ENCODE measurements around the gene CAPN2.

Gene CAPN2

DNA sequence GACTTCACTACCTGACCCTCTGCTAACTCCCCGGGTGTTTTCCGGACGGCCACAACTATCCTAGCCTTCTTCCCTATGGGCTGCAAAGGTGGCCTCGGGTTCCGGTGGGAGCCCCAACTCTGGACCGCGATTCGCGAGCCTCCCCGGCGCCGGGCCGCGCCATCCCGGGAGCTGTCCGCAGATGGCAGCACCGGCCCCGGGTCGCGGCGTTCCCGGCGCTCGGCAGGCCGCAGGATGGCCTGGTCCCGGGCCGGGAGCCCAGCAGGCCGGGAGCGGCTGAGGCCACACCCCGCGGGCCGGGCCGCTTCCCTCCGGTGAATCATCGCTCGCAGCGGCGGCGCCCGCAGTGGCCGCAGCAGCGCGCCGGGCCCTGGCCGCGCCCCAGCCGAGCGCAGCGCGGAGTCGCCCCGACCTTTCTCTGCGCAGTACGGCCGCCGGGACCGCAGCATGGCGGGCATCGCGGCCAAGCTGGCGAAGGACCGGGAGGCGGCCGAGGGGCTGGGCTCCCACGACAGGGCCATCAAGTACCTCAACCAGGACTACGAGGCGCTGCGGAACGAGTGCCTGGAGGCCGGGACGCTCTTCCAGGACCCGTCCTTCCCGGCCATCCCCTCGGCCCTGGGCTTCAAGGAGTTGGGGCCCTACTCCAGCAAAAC, at the start of gene CAPN2:
Gene CAPN2 (plus strand): TSS at position 346 of the 656 bp plus-strand sequence. CDS start 102 bp downstream, at position 448.
- DNase-seq (ENCODE audit: low spot score): peak; percentile 72
- FAIRE-seq: no peak

DNA sequence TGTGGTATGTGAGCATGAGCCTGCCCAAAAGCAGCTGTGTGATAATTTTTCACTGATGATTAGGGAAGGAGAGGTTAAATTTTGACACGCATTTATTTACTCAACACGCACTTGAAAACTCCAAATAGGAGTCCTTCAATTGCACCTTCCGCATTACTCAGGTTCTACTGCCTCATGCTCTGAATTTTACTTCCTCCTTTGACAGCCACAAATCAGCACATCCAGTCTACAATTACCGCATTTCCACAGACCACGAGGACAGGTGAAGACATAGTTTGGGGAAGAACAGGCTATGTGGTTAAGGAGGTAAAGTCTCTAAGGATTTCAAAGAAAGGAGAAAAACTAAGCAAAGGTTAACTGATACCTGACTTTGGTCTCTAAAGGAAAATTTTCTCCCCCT, 49.4 kb upstream of the CAPN2 start:
- DNase-seq (ENCODE audit: low spot score): no peak
- FAIRE-seq: no peak

DNA sequence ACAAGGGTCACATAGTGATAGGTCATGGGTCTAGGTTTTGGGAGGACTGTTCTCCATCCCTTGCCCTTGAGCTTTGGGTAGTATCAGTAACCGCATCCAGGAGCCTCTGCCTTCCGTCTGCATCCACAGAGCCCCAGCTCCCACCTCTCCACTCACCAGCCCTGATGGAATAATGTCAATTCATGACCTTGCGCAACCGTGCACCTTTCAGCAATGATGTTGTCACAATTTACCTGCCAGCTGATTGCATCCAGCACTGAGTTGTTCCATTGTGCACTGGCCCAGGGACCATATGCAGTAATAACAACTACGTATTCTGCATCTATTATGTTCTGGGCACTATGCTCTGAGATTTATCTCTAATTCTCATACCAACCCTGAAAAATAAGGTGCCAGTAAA, 48.2 kb upstream of the CAPN2 start:
- no peak for DNase-seq (ENCODE audit: low spot score)
- no peak for FAIRE-seq

DNA sequence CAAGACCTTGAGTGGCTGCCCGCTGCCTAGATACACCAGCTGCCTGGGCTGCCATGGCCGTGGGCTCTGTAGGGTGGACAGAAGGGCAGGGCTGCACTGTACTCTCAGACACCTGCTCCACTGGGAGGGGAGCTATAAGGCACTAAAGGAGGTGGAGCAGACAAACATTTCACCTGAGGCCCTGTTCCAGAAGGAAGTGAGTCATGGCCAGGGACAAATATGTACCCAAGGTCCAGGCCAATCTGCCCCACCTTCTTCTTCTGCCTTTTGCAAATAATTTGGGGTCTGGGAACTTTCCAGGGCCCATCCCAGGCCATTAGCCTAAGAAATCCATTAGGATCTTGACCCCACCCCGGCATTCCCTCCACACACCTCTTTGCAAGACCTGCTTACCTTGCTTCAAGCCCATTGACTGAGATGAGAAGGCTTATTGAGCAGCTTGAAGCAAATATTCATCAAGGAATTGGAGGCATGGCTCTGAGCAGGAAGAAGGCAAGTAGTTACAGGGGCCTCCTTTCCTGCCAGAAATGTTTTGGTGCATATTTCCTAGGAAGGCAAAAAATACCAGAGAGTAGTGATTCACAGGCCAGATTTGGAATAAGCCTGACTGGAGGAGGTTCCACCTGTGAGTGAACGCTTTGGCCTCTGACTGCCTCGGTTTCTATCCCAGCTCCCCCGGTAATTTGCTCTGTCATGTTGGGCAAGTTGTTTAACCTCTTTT, 46.6 kb upstream of the CAPN2 start, which contains the start of gene CAPN8:
Gene CAPN8 (minus strand): TSS at position 110 of the 721 bp plus-strand sequence. CDS start 55 bp downstream, at position 55.
- no peak for FAIRE-seq
- DNase-seq (ENCODE audit: low spot score): no peak

DNA sequence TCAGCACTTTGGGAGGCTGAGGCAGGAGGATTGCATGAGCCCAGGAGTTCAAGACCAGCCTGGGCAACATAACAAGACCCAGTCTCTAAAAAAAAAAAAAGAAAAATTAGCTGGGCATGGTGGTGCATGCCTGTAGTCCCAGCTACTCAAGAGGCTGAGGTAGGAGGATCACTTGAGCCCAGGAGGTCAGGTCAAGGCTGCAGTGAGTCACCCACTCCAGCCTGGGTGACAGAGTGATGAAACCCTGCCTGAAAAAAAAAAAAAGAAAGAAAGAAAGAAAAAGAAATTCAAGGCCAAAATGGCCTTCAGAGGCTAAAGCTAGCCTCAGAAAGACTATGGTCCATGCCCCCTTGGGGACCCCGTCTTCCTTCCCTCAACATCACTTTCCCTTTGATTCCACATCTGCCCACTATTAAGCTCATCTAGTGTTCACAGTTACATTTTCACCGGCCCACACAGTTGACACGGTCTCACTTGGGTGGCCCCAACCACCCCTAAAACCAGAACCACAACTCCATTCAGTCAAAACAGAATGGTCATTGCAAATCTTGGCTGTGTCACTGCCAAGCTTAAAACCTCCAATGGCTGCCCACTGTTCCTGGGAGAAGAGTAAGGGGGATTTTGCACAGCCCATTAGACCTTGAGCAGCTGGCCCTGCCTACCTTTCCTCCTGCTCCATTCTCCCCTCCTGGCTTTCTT, 44.7 kb upstream of the CAPN2 start:
- FAIRE-seq: peak; percentile 90
- DNase-seq (ENCODE audit: low spot score): peak; percentile 54

DNA sequence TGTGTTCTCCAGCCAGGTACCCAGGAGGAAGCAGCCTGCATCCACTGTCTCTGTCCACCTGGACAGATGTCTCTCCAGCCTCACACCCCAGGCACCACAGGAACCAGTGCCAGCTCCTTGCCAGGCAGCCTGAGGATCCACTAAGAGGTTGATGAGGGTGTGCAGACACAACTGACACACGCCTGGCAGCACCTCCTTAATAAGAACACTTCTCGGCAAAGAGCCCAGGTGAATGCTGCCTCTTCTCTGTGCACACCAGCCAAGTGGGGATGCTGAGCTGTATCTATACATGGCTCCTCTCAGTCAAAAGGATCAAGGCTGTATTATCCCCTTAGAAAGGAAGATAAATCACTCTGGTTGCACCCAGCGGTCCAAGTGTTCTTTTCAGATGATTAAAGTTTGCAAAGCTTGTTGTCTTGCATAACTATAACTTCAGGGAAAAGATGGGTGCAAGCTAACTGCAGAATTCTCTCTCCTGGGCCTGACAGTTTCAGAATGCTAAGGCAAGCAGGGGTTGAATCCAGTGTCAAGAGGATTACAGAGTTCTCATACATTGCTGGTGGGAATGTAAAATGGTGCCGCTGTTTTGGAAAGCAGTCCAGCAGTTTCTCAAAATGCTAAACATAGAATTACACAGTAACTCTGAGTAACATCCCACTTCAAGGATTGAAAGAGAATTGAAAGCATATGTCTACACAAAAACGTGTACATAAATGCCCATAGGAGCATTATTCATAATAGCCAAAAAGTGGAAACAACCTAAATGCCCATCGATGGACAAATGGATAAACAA, 43.1 kb upstream of the CAPN2 start:
- FAIRE-seq (no peak), DNase-seq (ENCODE audit: low spot score) (no peak)

DNA sequence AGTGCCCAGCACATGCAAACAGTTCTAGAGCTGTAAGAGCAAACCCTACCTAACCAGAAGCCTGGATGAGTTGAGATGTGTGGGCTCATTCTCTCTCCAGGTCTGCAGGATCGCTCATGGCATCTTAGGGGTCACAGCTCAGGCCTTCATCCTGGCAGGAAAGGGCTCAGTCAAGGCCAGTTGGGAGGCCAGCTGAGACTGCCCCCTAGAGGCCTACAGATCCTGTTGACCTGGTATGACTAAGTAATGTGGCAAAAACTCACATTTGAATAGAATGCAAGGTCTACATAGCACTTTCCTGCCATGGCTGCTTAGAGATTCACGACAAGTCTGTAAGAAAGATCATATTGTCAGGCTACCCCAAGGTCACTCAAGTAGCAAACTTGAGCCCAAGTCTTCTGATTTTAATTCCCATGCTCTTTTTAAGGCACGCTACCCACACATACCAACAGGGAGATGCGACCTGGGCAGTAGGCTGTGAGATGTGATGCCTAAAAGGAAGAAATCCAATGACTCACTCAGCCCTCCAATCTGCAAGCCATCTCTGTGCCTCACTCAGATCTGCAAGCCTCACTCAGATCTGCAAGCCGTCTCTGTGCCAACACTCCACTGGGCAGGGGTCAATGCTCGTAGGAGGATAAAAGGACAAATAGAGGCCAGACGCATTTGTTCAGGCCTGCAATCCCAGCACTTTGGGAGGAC, 41.7 kb upstream of the CAPN2 start:
- FAIRE-seq: no peak
- peak; percentile 47 for DNase-seq (ENCODE audit: low spot score)

DNA sequence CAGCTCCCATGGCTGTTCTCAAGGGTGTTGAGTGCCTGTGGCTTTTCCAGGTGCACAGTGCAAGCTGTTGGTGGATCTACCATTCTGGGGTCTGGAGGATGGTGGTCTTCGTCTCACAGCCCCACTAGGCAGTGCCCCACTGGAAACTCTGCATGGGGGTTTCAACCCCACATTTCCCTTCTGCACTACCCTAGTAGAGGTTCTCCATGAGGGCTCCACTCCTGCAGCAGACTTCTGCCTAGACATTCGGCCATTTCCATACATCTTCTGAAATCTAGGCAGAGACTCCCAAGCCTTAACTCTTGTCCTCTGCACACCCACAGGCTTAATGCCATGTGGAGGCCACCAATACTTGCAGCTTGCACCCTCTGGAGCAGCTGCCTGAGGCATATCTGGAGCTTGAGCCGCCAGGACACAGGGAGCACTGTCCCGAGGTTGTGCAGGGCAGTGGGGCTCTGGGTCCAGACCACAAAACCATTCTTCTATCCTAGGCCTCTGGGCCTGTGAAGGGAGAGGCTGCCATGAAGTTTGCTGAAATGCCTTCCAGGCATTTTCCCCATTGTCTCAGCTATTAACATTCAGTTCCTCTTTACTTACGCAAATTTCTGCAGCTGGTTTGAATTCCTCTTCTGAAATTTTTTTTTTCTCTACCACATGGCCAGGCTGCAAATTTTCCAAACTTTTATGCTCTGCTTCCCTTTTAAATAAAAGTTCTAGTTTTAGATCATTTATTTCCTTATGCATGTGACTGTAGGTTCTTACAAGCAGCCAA, 38.0 kb upstream of the CAPN2 start:
- DNase-seq (ENCODE audit: low spot score) (no peak), FAIRE-seq (no peak)

DNA sequence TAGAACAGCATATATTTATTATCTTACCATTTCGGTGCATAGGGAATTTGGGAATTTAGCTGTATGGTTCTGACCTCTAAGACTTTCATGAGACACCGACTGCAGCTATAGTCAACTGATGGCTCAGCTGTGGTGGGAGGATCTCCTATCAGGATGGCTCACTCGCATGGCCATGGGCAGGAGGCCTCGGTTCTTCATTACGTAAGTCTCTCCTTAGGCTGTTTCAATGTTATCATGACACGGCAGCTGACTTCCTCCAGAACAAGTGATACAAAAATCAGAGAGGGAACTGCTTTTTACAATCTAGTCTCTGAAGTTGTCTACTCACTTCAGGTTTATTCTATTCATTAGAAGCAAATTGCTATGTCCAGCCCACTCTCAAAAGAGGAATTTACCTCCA, 33.5 kb upstream of the CAPN2 start:
- DNase-seq (ENCODE audit: low spot score): no peak

DNA sequence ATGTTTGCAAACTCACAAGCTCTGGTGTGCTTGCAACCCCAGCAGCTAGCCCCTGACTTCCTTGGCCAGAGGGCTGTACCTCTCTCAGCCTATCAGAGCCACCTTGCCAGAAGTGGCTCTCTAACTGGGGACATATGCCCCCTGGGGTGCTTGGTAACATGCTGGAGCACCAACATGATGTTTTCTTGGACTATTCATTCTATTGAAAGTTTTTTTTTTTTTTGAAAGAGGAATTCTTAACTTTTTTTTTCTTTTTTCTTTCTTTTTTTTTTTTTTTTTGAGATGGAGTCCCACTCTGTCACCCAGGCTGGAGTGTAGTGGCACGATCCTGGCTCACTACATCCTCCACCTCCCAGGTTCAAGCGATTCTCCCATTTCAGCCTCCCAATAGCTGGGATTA, 32.2 kb upstream of the CAPN2 start:
- FAIRE-seq: no peak
- no peak for DNase-seq (ENCODE audit: low spot score)

More for the DNA sequence above, 33.5 kb upstream of the CAPN2 start:
- FAIRE-seq: no peak

DNA sequence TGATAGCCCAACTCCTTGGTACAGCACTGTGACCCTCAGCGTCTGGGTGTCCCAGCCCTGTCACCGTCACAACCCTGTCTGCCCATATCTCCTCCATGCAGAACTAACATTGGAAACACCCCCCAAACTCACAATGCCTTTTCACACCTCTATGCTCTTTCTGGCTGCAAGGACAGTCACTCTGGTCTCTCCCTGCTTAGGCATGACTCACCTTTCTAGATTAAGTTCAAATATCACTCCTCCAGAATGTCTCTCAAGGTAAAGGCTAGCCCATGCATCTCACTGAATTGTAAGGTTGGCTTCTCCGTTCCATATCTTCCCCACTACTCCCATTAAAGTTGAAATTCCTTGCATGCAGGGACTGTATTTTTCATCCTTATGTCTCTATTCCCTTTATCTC, 29.8 kb upstream of the CAPN2 start:
- no peak for FAIRE-seq
- no peak for DNase-seq (ENCODE audit: low spot score)

DNA sequence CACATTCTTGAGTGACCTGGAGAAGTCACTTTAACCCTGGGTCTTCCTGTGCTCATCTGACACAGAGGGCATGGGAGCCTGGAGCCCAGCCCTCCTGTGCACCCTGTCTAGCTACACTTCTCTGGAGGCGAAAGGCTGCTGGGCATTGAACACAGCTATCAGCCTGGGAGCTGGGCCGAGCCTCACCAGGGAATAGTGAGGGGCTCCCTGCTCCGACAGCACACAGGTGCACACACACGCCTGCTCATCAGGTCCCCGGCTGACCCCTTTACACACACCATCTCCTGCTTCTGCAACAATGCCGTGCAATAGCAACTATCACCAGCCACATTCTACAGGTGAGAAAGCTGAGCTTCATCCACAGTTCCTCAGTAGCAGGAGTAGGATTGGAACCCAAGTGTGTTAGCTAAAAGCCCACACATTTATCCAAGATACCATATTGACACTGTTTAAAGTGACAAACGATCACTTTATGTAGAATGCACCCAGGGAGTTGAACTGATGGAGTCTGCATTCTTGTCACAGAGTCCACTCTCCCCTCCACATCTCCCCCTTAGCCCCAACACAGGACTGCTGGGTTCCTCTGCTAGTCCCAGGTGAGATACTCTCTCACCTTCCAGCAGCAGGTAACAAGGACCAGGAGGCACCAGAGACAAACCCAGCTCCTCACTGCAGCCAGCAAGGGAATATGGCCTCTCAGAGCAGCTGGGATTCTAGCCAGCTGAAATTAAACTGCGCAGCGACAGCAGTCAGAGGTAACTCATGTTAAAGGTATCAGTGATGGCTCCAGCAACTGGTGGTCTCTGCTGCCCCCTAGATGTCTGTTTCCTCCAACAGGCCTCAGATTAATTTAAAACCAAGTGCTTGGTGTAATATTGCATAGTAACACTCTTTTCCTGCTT, 28.5 kb upstream of the CAPN2 start:
- DNase-seq (ENCODE audit: low spot score) (peak; percentile 61), FAIRE-seq (peak; percentile 68)

DNA sequence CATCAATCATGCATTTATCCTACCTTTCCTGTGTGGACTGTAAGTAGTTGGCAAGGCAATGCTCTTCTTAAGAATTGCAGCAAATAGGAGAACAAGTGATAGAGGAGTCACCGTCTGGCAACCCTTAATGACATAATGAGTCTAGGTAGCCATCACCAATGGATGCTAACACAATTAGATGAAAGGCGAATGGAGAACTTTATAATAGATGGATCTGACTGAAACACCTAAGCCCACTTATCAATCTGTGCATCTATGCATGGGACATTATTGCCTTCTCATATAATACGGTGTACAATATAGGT, 27.9 kb upstream of the CAPN2 start:
- FAIRE-seq: no peak
- DNase-seq (ENCODE audit: low spot score): no peak

DNA sequence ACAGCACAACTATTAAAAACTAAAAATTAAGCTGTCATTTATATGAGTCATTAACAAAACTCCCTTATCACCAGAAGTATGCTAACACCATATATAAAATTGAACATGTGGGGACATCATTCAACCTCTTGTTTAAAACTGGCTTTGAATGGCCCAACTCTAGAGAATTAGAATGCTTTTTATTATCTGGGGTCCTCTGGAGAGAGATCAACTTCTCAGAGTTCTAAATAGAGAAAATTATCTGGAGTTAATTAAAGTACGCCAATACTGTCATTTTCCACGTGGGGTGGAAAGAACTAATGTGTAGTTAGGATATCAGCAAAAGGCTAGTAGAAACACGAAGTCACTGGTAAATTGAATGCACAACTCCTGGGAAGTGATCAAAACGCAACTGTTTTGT, 21.2 kb upstream of the CAPN2 start:
- DNase-seq (ENCODE audit: low spot score) (no peak), FAIRE-seq (no peak)

DNA sequence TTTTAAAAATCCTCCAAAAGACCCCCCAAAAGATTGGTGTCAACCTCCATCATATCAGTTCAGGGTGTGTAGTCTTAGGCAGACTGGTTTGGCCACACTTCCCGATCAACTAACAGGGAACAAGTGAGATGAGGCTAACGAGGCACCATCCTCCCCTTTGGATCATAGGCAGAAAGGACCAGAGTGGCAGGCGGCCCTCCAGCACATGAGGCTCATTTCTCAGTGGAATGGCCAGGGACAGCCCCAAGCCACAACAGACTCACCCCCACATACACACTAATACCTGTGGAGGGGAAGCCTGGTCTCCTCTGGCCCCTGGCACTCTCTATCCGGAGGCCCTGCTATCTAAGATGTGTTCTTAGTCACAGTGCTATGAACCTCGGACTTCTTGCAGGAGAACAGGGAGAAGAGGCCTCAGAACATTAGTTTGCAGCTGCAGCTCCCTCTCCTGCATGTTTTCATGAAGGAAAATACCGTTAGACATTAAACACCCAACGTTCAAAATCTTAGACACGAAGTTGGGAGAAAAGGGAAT, 17.3 kb upstream of the CAPN2 start:
- DNase-seq (ENCODE audit: low spot score) (no peak), FAIRE-seq (no peak)

DNA sequence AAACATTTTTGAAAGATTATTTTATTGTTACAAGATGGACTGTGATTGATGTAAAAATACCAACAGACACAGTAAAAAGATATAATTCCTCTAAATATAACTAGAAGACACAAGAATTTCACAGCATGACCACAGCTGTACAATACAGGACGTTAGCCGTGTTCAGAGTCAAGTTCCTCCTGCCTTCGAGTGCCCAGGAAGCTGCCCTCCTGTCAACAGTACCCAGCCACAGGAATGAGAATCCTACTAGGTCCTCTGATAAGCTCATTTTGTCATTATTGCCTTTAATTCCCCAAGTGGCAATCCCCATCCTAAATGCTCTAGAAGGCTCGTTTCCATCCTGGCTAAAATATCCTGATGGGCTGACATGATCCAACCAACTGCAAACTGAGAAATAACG, 16.4 kb upstream of the CAPN2 start:
- peak; percentile 59 for DNase-seq (ENCODE audit: low spot score)
- peak; percentile 30 for FAIRE-seq

DNA sequence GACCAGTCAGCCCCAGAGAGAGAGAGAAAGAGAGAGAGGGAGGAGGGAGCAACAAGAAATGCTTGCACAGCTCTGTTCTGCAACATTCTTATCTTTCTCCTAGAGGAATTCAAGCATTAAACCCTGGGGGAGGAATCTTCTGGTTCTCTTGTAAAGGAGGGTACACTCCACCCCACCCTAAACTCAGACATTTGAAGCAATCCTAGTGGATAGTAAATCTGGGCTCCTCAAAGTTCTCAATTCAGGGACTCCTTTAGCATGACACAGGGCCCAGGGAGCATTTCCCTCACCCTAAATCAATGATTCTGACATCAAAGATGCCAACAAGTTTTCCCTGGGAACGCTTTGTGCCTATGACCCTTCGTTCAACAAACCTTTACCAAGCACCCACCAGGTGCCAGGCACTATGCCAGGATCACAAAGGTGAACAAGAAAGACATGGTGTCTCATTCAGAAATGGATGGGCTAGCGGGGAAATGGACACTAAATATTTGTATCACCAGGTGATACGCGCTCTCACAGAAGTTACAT, 11.9 kb upstream of the CAPN2 start:
- peak; percentile 51 for DNase-seq (ENCODE audit: low spot score)
- no peak for FAIRE-seq

DNA sequence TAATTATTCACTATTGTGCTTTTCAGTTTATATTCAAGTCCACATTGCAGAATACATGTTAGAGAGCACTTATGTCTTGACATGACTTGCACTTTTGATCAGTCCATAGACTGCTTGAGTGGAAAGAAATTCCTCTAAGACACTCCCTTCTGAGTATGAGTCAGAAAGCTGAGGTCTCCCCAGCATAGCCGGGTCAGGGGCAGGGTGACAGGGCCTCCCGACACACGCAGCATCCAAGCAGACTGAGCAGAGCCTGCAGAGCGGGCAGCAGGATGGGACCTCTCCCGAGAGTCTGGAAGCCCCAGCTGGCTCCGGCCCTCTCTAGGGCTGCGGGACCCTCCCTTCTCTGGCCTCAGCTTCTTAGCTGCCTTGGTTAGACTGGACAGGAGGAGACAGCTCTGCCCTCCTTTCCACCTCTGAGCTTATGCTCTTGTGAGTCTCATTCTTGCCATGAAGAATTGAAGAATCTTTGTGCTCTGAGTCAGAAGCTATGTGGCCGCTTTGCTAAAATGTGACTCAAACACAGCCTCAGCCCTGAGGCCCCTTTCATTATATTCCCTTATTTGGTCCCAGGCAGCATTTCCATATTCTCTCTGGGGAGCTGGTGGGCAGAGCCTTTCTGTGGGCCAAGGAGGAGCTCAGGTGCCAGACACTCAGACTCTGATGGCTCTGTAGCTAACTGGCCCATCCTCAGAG, 11.2 kb upstream of the CAPN2 start:
- peak; percentile 99 for DNase-seq (ENCODE audit: low spot score)

More for the DNA sequence above, 11.2 kb upstream of the CAPN2 start:
- peak; percentile 95 for FAIRE-seq
